Transverse colon (tissue), 4 donors: Measurements from ENCODE around the gene CAMKK1.

Source experiments
- CTCF ChIP-seq, 5 experiments: fragments of 200-600 bp in 3 of 5; fragments of 450-650 bp in 2 of 5; sonication (generic) in 3 of 5; IDR thresholded peaks; 1 replicate in 2 of 5; 2 replicates in 3 of 5; pipeline ENCODE4 v1.5.1; 2016 to 2017; ENCODE audit warnings: antibody characterized with exemption in 5 of 5, inconsistent platforms in 3 of 5, mild to moderate bottlenecking in 2 of 5, moderate library complexity in 1 of 5
- POLR2A ChIP-seq: fragments of 450-650 bp; IDR thresholded peaks from one replicate; pipeline ENCODE4 v1.6.1; 2016; ENCODE audit warnings: antibody characterized with exemption, mild to moderate bottlenecking, moderate library complexity
- POLR2AphosphoS5 ChIP-seq, 3 donors: sonication (generic); formaldehyde crosslinking; IDR thresholded peaks; one replicate each; pipeline ENCODE4 v1.6.1; 2016; ENCODE audit warnings: antibody characterized with exemption in 3 of 3

- TF ChIP-seq POLR2A, result no peak
- no peak for TF ChIP-seq POLR2AphosphoS5 (IDR thresholded peaks at IDR 0.05)
- TF ChIP-seq CTCF (IDR thresholded peaks at IDR 0.05), result no peak
These were observed 15.6 kb downstream of the CAMKK1 start for GRCh38 chr17:3877220-3877619.
